OCI-LY3 (cell line): ENCODE measurements around the gene AQP10.

Source experiments
- CTCF ChIP-seq: fragments of 200-600, 300-600 bp; sonication (generic); IDR thresholded peaks from 2 replicates; pipeline ENCODE4 v1.5.1; 2014; ENCODE audit warnings: antibody characterized with exemption, low read length, low read depth
- EZH2phosphoT487 ChIP-seq: fragments of 200-600 bp; shearing (Covaris generic); IDR thresholded peaks from 2 replicates; pipeline ENCODE4 v1.6.1; 2018; ENCODE audit warnings: antibody characterized with exemption, mixed run types, low read depth

- TF ChIP-seq CTCF (no peak), EZH2phosphoT487 (no peak)
Observed at GRCh38 chr1:154338875-154339274, 18.0 kb downstream of the AQP10 start.
